ENCODE results near the gene MARK2. TPM values are rescaled to one million over a fixed set of nuclear protein-coding genes. Genes with fewer than 3 reads are reported as not detected.
A peak's percentile ranks its signal among the peaks of the same experiment; 100 is the strongest.

Gene MARK2
- total RNA-seq, 1 donor from 2014 or later, result 25.4 TPM

DNA sequence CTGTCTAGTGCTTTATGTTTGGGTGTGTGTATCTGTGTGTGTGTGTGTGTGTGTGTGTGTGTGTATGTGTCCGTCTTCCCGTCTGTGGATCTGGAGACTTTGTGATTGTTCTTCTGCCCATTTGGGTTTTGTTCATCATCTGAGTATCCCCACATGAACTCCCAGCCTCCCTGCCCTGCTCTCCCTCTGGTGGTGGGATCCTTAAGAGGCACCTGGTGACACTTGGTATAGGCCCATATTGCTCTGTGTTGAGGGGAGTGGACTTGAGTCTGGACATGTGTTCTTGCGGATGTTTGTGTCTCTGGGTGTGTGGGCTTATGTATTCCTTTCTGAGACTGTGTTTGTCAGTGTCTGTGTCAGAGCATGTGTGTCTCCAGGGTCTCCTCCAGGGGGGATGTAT is 62.8 kb downstream of the MARK2 start:
- no peak for DNase-seq (ENCODE audit: low spot score)
- Mint-ChIP-seq H3K4me1 (peaks cover 7% of the 10 kb centered on the region), H3K27me3 (ENCODE audit: insufficient read depth, low read depth) (peaks cover 2% of the 10 kb centered on the region), H3K27ac (peak overlapping the region; percentile 47), H3K9me3 (no peaks in the 10 kb centered on the region), H3K4me3 (no peak overlapping the region), H3K36me3 (peaks cover 32% of the 10 kb centered on the region)
- Histone ChIP-seq H3K4me3 (no peak overlapping the region), H3K9ac (no peak overlapping the region), H3K27ac (no peak overlapping the region), H3K4me1 (no peaks in the 10 kb centered on the region), H3K79me2 (ENCODE audit: low read depth) (no peaks in the 10 kb centered on the region), H2AFZ (replicated peaks) (no peak overlapping the region), H3K9me3 (ENCODE audit: low read depth) (no peaks in the 10 kb centered on the region), H3F3A (ENCODE audit: low read depth) (no peaks in the 10 kb centered on the region), H3K27me3 (no peaks in the 10 kb centered on the region), H3K4me2 (no peak overlapping the region), H3K36me3 (no peaks in the 10 kb centered on the region), H4K20me1 (ENCODE audit: low read depth) (peaks cover 2% of the 10 kb centered on the region)
- TF ChIP-seq CTCF (IDR thresholded peaks at IDR 0.05) (peak; percentile 46), EZH2phosphoT487 (IDR thresholded peaks at IDR 0.05) (no peak), EZH2 (IDR thresholded peaks at IDR 0.05) (no peak)

DNA sequence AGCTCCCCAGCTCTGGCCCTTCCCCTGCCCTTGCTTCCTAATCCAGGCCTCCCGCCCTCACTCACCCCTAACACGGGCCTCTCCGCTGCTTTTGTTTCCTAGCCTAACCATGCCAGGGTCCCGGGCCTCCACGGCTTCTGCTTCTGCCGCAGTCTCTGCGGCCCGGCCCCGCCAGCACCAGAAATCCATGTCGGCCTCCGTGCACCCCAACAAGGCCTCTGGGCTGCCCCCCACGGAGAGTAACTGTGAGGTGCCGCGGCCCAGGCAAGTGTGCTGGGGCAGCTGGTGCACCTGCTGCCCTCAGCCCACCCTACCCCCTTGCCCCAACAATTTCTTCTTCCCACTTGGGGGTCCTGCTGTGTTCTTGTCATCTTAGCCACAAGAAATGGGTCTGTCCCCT is 65.0 kb downstream of the MARK2 start:
- peaks cover 4% of the 10 kb centered on the region for H3K27me3 Mint-ChIP-seq (ENCODE audit: insufficient read depth, low read depth)
- H3K27me3 ChIP-seq, result no peaks in the 10 kb centered on the region
- H3K4me1 ChIP-seq, result peaks cover 21% of the 10 kb centered on the region
- TF ChIP-seq CTCF (IDR thresholded peaks at IDR 0.05) (no peak), EZH2phosphoT487 (IDR thresholded peaks at IDR 0.05) (no peak), EZH2 (IDR thresholded peaks at IDR 0.05) (no peak)
- peak overlapping the region; percentile 13 for H3K9ac ChIP-seq
- H3K27ac Mint-ChIP-seq, result peak overlapping the region; percentile 72
- H3K36me3 Mint-ChIP-seq, result peaks cover 25% of the 10 kb centered on the region
- H3K4me2 ChIP-seq, result no peak overlapping the region
- no peaks in the 10 kb centered on the region for H3K79me2 ChIP-seq (ENCODE audit: low read depth)
- H3K4me3 Mint-ChIP-seq, result no peak overlapping the region
- H3K36me3 ChIP-seq, result no peaks in the 10 kb centered on the region
- no peaks in the 10 kb centered on the region for H3K9me3 ChIP-seq (ENCODE audit: low read depth)
- peaks cover 27% of the 10 kb centered on the region for H3K4me1 Mint-ChIP-seq
- H3K27ac ChIP-seq, result peak overlapping the region; percentile 37
- H3K9me3 Mint-ChIP-seq, result no peaks in the 10 kb centered on the region
- H3F3A ChIP-seq (ENCODE audit: low read depth), result peaks cover 20% of the 10 kb centered on the region
- H4K20me1 ChIP-seq (ENCODE audit: low read depth), result peaks cover 22% of the 10 kb centered on the region
- H2AFZ ChIP-seq (replicated peaks), result no peak overlapping the region
- DNase-seq (ENCODE audit: low spot score), result peak; percentile 28
- H3K4me3 ChIP-seq, result no peak overlapping the region

DNA sequence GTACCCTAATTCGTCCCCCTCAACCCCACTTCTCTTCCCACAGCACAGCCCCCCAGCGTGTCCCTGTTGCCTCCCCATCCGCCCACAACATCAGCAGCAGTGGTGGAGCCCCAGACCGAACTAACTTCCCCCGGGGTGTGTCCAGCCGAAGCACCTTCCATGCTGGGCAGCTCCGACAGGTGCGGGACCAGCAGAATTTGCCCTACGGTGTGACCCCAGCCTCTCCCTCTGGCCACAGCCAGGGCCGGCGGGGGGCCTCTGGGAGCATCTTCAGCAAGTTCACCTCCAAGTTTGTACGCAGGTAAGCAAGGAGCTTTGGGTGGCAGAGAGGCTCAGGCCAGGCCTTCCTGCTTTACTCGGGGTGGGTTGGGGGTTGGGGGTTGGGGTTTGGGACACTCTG is 65.8 kb downstream of the MARK2 start:
- Mint-ChIP-seq H3K4me3 (no peak overlapping the region), H3K4me1 (peaks cover 31% of the 10 kb centered on the region), H3K27me3 (ENCODE audit: insufficient read depth, low read depth) (peaks cover 4% of the 10 kb centered on the region), H3K36me3 (peaks cover 18% of the 10 kb centered on the region), H3K27ac (peak overlapping the region; percentile 37), H3K9me3 (no peaks in the 10 kb centered on the region)
- DNase-seq (ENCODE audit: low spot score), result no peak
- Histone ChIP-seq H3F3A (ENCODE audit: low read depth) (peaks cover 28% of the 10 kb centered on the region), H3K36me3 (no peaks in the 10 kb centered on the region), H3K9me3 (ENCODE audit: low read depth) (no peaks in the 10 kb centered on the region), H3K4me2 (no peak overlapping the region), H3K4me1 (peaks cover 29% of the 10 kb centered on the region), H3K27me3 (no peaks in the 10 kb centered on the region), H3K79me2 (ENCODE audit: low read depth) (no peaks in the 10 kb centered on the region), H4K20me1 (ENCODE audit: low read depth) (peaks cover 30% of the 10 kb centered on the region), H3K4me3 (no peak overlapping the region), H3K9ac (no peak overlapping the region), H3K27ac (no peak overlapping the region), H2AFZ (replicated peaks) (no peak overlapping the region)
- TF ChIP-seq EZH2 (IDR thresholded peaks at IDR 0.05) (no peak), EZH2phosphoT487 (IDR thresholded peaks at IDR 0.05) (no peak), CTCF (IDR thresholded peaks at IDR 0.05) (no peak)
